ENCODE results near the gene GALNT15. TPM values are rescaled to one million over a fixed set of nuclear protein-coding genes. Genes with fewer than 3 reads are reported as not detected.

GALNT15 gene
- total and polyA plus RNA-seq, 2 of the 4 experiments (the other 2 are of a cell fraction): 12.8 to 19.7 TPM

- H2BK5ac ChIP-seq (ENCODE audit: low read depth, low read length, poor library complexity, severe bottlenecking): no peak overlapping the region
- no peak overlapping the region for H2BK120ac ChIP-seq (ENCODE audit: low read depth, low read length)
- no peak overlapping the region for H2BK20ac ChIP-seq (ENCODE audit: low read depth, low read length)
- H4K8ac ChIP-seq (ENCODE audit: low read depth in 2 of 2, low read length in 2 of 2): no peak overlapping the region
- ATAC-seq (ENCODE audit: low read depth): no peak
- H3K56ac ChIP-seq (ENCODE audit: extremely low read depth, insufficient read depth, low read length): no peak overlapping the region
- in situ Hi-C loops (cut with MboI; ENCODE audit: low sequenced_read_pairs) (loop anchor here (25.0 kb wide), 1 partner anchor 597 kb away; no protein-coding TSS in a partner anchor), intact Hi-C loops (cut with micrococcal nuclease) (no loop called here), dilution Hi-C loops (cut with HindIII; ENCODE audit: low sequenced_read_pairs, unreplicated experiment) (no loop called here)
- no peaks in the 10 kb centered on the region for H3K27me3 ChIP-seq (ENCODE audit: control insufficient read depth, insufficient read depth, low read length)
- no TSS peak for BruUV-seq (replicated peaks)
- no peak for DNase-seq
- H2AK9ac ChIP-seq (replicated peaks; ENCODE audit: low read depth, low read length, poor library complexity): no peak overlapping the region
- H3K23ac ChIP-seq (ENCODE audit: low read depth, low read length): no peak overlapping the region
- no peaks in the 10 kb centered on the region for H3K36me3 ChIP-seq (ENCODE audit: control insufficient read depth, insufficient read depth, low read length)
- H4K20me1 ChIP-seq (ENCODE audit: insufficient read depth, low read length): no peaks in the 10 kb centered on the region
- no peak overlapping the region for H4K91ac ChIP-seq (ENCODE audit: insufficient read depth, low read depth, low read length)
- H3K4ac ChIP-seq (ENCODE audit: low read depth, low read length): no peak overlapping the region
- POLR2A ChIA-PET (ENCODE audit: unreplicated experiment): no interaction called here
- no peaks in the 10 kb centered on the region for H3K79me1 ChIP-seq (ENCODE audit: low read depth in 1 of 2, low read length in 2 of 2)
- H4K5ac ChIP-seq (ENCODE audit: low read depth, low read length): no peak overlapping the region
- H2AFZ ChIP-seq (replicated peaks; ENCODE audit: low read length, poor library complexity): no peak overlapping the region
- peaks cover 4% of the 10 kb centered on the region; the same call in 1 of the 2 replicates for H3K9me1 ChIP-seq (ENCODE audit: insufficient read depth, low read length)
- H2AK5ac ChIP-seq (ENCODE audit: low read depth, low read length): no peak overlapping the region
- no peak overlapping the region for H2BK15ac ChIP-seq (ENCODE audit: low read depth, low read length)
- CTCF ChIA-PET: no interaction called here
- no peaks in the 10 kb centered on the region for H3K9me3 ChIP-seq (ENCODE audit: control insufficient read depth, insufficient read depth, low read length)
- no peaks in the 10 kb centered on the region for H3K4me1 ChIP-seq (ENCODE audit: control insufficient read depth, insufficient read depth, low read length)
- WGBS, 2 experiments (ENCODE audit: extremely low coverage in 2 of 2, insufficient read length in 1 of 2): no CpG with 5 or more reads among the region's 1 CpG
- H3K9ac ChIP-seq (ENCODE audit: low read depth, low read length): no peak overlapping the region
- no peak overlapping the region for H3K4me3 ChIP-seq (ENCODE audit: insufficient read depth, low read depth, low read length)
- H3K4me2 ChIP-seq (ENCODE audit: low read depth, low read length): no peak overlapping the region
- TF ChIP-seq NFE2L2 (IDR thresholded peaks at IDR 0.05; ENCODE audit: low read depth, low read length) (no peak), CHD1 (IDR thresholded peaks at IDR 0.05; ENCODE audit: low read depth, low read length) (no peak), MXI1 (IDR thresholded peaks at IDR 0.05; ENCODE audit: borderline replicate concordance, low read depth, low read length) (no peak), CTCF (conservative IDR thresholded peaks at IDR 0.05; ENCODE audit: low read depth, low read length) (no peak), USF2 (IDR thresholded peaks at IDR 0.05; ENCODE audit: low read depth, low read length) (no peak), RFX5 (IDR thresholded peaks at IDR 0.05; ENCODE audit: low read depth, low read length) (no peak), POLR2A (IDR thresholded peaks at IDR 0.05; ENCODE audit: low read depth, low read length) (no peak)
- TF ChIP-seq, protein P1, sequence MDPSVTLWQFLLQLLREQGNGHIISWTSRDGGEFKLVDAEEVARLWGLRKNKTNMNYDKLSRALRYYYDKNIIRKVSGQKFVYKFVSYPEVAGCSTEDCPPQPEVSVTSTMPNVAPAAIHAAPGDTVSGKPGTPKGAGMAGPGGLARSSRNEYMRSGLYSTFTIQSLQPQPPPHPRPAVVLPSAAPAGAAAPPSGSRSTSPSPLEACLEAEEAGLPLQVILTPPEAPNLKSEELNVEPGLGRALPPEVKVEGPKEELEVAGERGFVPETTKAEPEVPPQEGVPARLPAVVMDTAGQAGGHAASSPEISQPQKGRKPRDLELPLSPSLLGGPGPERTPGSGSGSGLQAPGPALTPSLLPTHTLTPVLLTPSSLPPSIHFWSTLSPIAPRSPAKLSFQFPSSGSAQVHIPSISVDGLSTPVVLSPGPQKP (IDR thresholded peaks at IDR 0.05; ENCODE audit: borderline replicate concordance, low read depth, low read length): no peak
- no peak overlapping the region for H3K14ac ChIP-seq (replicated peaks; ENCODE audit: low read depth, low read length)
- no peak overlapping the region for H3K18ac ChIP-seq (ENCODE audit: low read depth, low read length)
- no peak overlapping the region for H3K27ac ChIP-seq (ENCODE audit: insufficient read depth, low read length)
Observed at GRCh38 chr3:16233806-16234205, 59.3 kb downstream of the GALNT15 start.
